HCT116 (cell line): ENCODE measurements around the gene SMIM35. TPM values are rescaled to one million over a fixed set of nuclear protein-coding genes. Genes with fewer than 3 reads are reported as not detected.

Experiments used
- ATAC-seq: fragments of 200-7000 bp; cut with Tn5 transposase; 2 replicates; pipeline ENCODE4 v1.9.1; 2020; ENCODE audit warnings: mild to moderate bottlenecking, moderate library complexity
- BruUV-seq: library from RNA; stranded (reverse); fragments of 400-500 nt; replicated peaks from 2 replicates; lab custom pipeline; 2021; lab: Mats Ljungman, UMichigan
- CTCF ChIA-PET: fragments of 300-600 bp; sonication (Branson Sonifier 250); formaldehyde crosslinking; loops from one replicate; lab custom pipeline; 2021; ENCODE audit warnings: antibody characterized with exemption; lab: Charles Lee
- POLR2A ChIA-PET: fragments of 300-600, 350-600 bp; sonication (Branson Sonifier 250); formaldehyde crosslinking; loops from one replicate; lab custom pipeline; 2021; ENCODE audit warnings: antibody characterized with exemption; lab: Charles Lee
- RAD21 ChIA-PET, 2 experiments: fragments of 300-600 bp; sonication (Branson Sonifier 250); formaldehyde crosslinking; loops; one replicate each; lab custom pipeline; 2023; ENCODE audit warnings: low total read pairs in 2 of 2; ENCODE audit not compliant: uncharacterized antibody in 2 of 2, unreplicated experiment in 2 of 2, low non-redundant PET in 1 of 2; lab: Charles Lee
- DNase-seq: peaks from one replicate; pipeline ENCODE4 v3.0.0-alpha.2; 2010; ENCODE audit warnings: low read depth, low spot score
- H2AFZ ChIP-seq: fragments of 200-600 bp; shearing (Covaris generic), sonication (generic); 2 replicates; pipeline ENCODE4 v1.6.1; 2017; ENCODE audit warnings: low read depth, mixed run types, mixed read lengths, antibody characterized with exemption, low read length; ENCODE audit not compliant: poor library complexity, severe bottlenecking
- H3K27ac ChIP-seq: 2 replicates; pipeline ENCODE4 v1.5.1; 2012; ENCODE audit warnings: low read depth, low read length
- H3K27me3 ChIP-seq: fragments of 200-600 bp; sonication (generic); 2 replicates; pipeline ENCODE4 v1.6.1; 2016; ENCODE audit warnings: mixed run types, low read length, mixed read lengths; ENCODE audit not compliant: insufficient read depth
- H3K36me3 ChIP-seq, 2 experiments: fragments of 200-500 bp in 1 of 2; fragments of 200-600 bp in 1 of 2; sonication (Bioruptor generic) in 1 of 2; sonication (generic) in 1 of 2; 2 replicates each; pipeline versions ENCODE4 v1.5.1 to v1.6.1; 2014 to 2016; ENCODE audit warnings: low read length in 2 of 2, inconsistent platforms in 1 of 2, mixed read lengths in 1 of 2, mixed run types in 1 of 2; ENCODE audit not compliant: insufficient read depth in 2 of 2, control insufficient read depth in 1 of 2
- H3K4me1 ChIP-seq, 2 experiments: fragments of 200-600 bp in 1 of 2; sonication (generic) in 1 of 2; 2 replicates each; pipeline versions ENCODE4 v1.5.1 to v1.6.1; 2012 to 2017; ENCODE audit warnings: low read length in 2 of 2, inconsistent platforms in 1 of 2, mild to moderate bottlenecking in 1 of 2, mixed read lengths in 1 of 2, mixed run types in 1 of 2, moderate library complexity in 1 of 2; ENCODE audit not compliant: insufficient read depth in 2 of 2, control insufficient read depth in 1 of 2
- H3K4me2 ChIP-seq: fragments of 200-600 bp; sonication (generic); 2 replicates; pipeline ENCODE4 v1.6.1; 2017; ENCODE audit warnings: mixed run types, low read length, mixed read lengths
- H3K4me3 ChIP-seq, 2 experiments: fragments of 200-600 bp in 1 of 2; sonication (generic) in 1 of 2; replicated peaks in 1 of 2; 2 replicates each; pipeline ENCODE4 v1.5.1; 2011 to 2016; ENCODE audit warnings: low read length in 2 of 2, control low read depth in 1 of 2, low read depth in 1 of 2, mild to moderate bottlenecking in 1 of 2, mixed read lengths in 1 of 2, mixed run types in 1 of 2
- H3K79me2 ChIP-seq: fragments of 200-600 bp; sonication (generic); 2 replicates; pipeline ENCODE4 v1.6.1; 2017; ENCODE audit warnings: mild to moderate bottlenecking, mixed run types, low read length, moderate library complexity, mixed read lengths; ENCODE audit not compliant: insufficient read depth
- H3K9ac ChIP-seq: fragments of 200-600 bp; sonication (generic); 2 replicates; pipeline ENCODE4 v1.6.1; 2016; ENCODE audit warnings: low read length, mixed read lengths
- H3K9me2 ChIP-seq: fragments of 200-600 bp; sonication (generic), shearing (Covaris generic); 2 replicates; pipeline ENCODE4 v1.6.1; 2017; ENCODE audit warnings: mixed run types, mild to moderate bottlenecking, moderate library complexity; ENCODE audit not compliant: insufficient read depth
- H3K9me3 ChIP-seq, 2 experiments: fragments of 200-500 bp in 1 of 2; fragments of 200-600 bp in 1 of 2; sonication (Bioruptor generic) in 1 of 2; sonication (generic) in 1 of 2; 2 replicates each; pipeline ENCODE4 v1.6.1; 2014 to 2017; ENCODE audit warnings: low read length in 2 of 2, mixed read lengths in 2 of 2, inconsistent platforms in 1 of 2, low read depth in 1 of 2, mild to moderate bottlenecking in 1 of 2, mixed run types in 1 of 2, moderate library complexity in 1 of 2; ENCODE audit not compliant: control insufficient read depth in 1 of 2, insufficient read depth in 1 of 2
- H4K20me1 ChIP-seq: fragments of 200-600 bp; sonication (generic), shearing (Covaris generic); 2 replicates; pipeline ENCODE4 v1.6.1; 2017; ENCODE audit warnings: mixed run types, mild to moderate bottlenecking, moderate library complexity; ENCODE audit not compliant: insufficient read depth
- ATF3 ChIP-seq: IDR thresholded peaks from 2 replicates; pipeline ENCODE4 v1.6.1; 2012
- CBX3 ChIP-seq: IDR thresholded peaks from 2 replicates; pipeline ENCODE4 v1.6.1; 2012; ENCODE audit warnings: low read depth
- CEBPB ChIP-seq: IDR thresholded peaks from 2 replicates; pipeline ENCODE4 v1.6.1; 2012; ENCODE audit warnings: low read depth
- EGR1 ChIP-seq: IDR thresholded peaks from 2 replicates; pipeline ENCODE4 v1.6.1; 2012; ENCODE audit warnings: low read depth
- ELF1 ChIP-seq: IDR thresholded peaks from 2 replicates; pipeline ENCODE4 v1.6.1; 2012; ENCODE audit warnings: low read depth, borderline replicate concordance
- EZH2 ChIP-seq: fragments of 200-600 bp; sonication (generic); IDR thresholded peaks from 2 replicates; pipeline ENCODE4 v1.6.1; 2017; ENCODE audit warnings: antibody characterized with exemption, mixed run types
- EZH2phosphoT487 ChIP-seq: fragments of 200-600 bp; IDR thresholded peaks from 2 replicates; pipeline ENCODE4 v1.6.1; 2018; ENCODE audit warnings: antibody characterized with exemption, borderline replicate concordance
- JUND ChIP-seq: IDR thresholded peaks from 2 replicates; pipeline ENCODE4 v1.6.1; 2012
- POLR2A ChIP-seq: IDR thresholded peaks from 2 replicates; pipeline ENCODE4 v1.7.0; 2011; ENCODE audit warnings: borderline replicate concordance; ENCODE audit not compliant: insufficient read depth, insufficient read length; ENCODE audit errors: extremely low read depth
- POLR2AphosphoS5 ChIP-seq: IDR thresholded peaks from 2 replicates; pipeline ENCODE4 v1.6.1; 2011; ENCODE audit warnings: mild to moderate bottlenecking, low read depth, low read length, moderate library complexity
- RAD21 ChIP-seq: IDR thresholded peaks from 2 replicates; pipeline ENCODE4 v1.6.1; 2012; ENCODE audit warnings: low read depth, mild to moderate bottlenecking
- SIN3A ChIP-seq: IDR thresholded peaks from 2 replicates; pipeline ENCODE4 v1.6.1; 2012; ENCODE audit warnings: low read depth
- SP1 ChIP-seq: IDR thresholded peaks from 2 replicates; pipeline ENCODE4 v1.6.1; 2012; ENCODE audit warnings: low read depth
- TCF7L2 ChIP-seq: IDR thresholded peaks from 2 replicates; pipeline ENCODE4 v1.7.0; 2011; ENCODE audit warnings: borderline replicate concordance, inconsistent platforms; ENCODE audit not compliant: insufficient read depth, insufficient read length; ENCODE audit errors: extremely low read depth
- ZBTB33 ChIP-seq: IDR thresholded peaks from 2 replicates; pipeline ENCODE4 v1.6.1; 2011; ENCODE audit warnings: mild to moderate bottlenecking, low read length, moderate library complexity; ENCODE audit not compliant: insufficient replicate concordance; ENCODE audit errors: extremely low read depth
- ZFX ChIP-seq: fragments of 450-650 bp; IDR thresholded peaks from 2 replicates; pipeline ENCODE4 v1.6.1; 2017
- intact Hi-C: fragments of 100-400 bp; cut with micrococcal nuclease; formaldehyde crosslinking; loops from 2 replicates; pipeline ENCODE4 v1.10.0; 2022
- total RNA-seq: library from RNA; stranded (reverse); gene quantifications from one replicate; pipeline ENCODE4 v1.2.1, GENCODE V29; 2021; ENCODE audit not compliant: unreplicated experiment

Gene SMIM35
- total RNA-seq, 1 experiment from 2014 or later = not detected

GRCh38 chr11:118007040-118007439, 79.7 kb downstream of the SMIM35 start:
- intact Hi-C loops = no loop called here
- ATAC-seq (no peak), DNase-seq (no peak)
- no peak overlapping the region for H3K9ac ChIP-seq
- peaks cover 0 to 4% of the 10 kb centered on the region in 2 experiments; a peak in 3 of 4 replicates for H3K4me1 ChIP-seq
- RAD21 ChIA-PET = no interaction called here
- no peak overlapping the region for H3K4me3 ChIP-seq
- no TSS peak for BruUV-seq
- H2AFZ ChIP-seq = no peak overlapping the region
- H3K27me3 ChIP-seq = no peaks in the 10 kb centered on the region
- TF ChIP-seq CEBPB = no peak
- no peak for TF ChIP-seq ATF3
- TF ChIP-seq ZBTB33 = no peak
- TF ChIP-seq ELF1 = no peak
- TF ChIP-seq EZH2phosphoT487 = no peak
- TF ChIP-seq RAD21 = no peak
- TF ChIP-seq ZFX = no peak
- TF ChIP-seq SP1 = no peak
- no peak for TF ChIP-seq TCF7L2
- TF ChIP-seq JUND = no peak
- TF ChIP-seq POLR2A = no peak
- no peak for TF ChIP-seq CBX3
- TF ChIP-seq POLR2AphosphoS5 = no peak
- TF ChIP-seq EZH2 = no peak
- no peak for TF ChIP-seq SIN3A
- TF ChIP-seq EGR1 = no peak
- no peaks in the 10 kb centered on the region for H3K9me2 ChIP-seq
- POLR2A ChIA-PET = no interaction called here
- CTCF ChIA-PET = no interaction called here
- no peak overlapping the region for H3K27ac ChIP-seq
- H3K4me2 ChIP-seq = no peak overlapping the region
- no peaks in the 10 kb centered on the region for H3K36me3 ChIP-seq
- H4K20me1 ChIP-seq = no peaks in the 10 kb centered on the region
- H3K79me2 ChIP-seq = no peaks in the 10 kb centered on the region
- H3K9me3 ChIP-seq = no peaks in the 10 kb centered on the region
